Right kidney (tissue), 9 donors: ENCODE data around the gene GCC2.

ENCODE experiments used
- DNase-seq: peaks from one replicate; pipeline ENCODE4 v3.0.0-alpha.2; 2016
- long read RNA-seq, 8 donors: transcript quantifications; one replicate each; lab custom pipeline, GENCODE V29; 2026

GCC2 gene, protein sequence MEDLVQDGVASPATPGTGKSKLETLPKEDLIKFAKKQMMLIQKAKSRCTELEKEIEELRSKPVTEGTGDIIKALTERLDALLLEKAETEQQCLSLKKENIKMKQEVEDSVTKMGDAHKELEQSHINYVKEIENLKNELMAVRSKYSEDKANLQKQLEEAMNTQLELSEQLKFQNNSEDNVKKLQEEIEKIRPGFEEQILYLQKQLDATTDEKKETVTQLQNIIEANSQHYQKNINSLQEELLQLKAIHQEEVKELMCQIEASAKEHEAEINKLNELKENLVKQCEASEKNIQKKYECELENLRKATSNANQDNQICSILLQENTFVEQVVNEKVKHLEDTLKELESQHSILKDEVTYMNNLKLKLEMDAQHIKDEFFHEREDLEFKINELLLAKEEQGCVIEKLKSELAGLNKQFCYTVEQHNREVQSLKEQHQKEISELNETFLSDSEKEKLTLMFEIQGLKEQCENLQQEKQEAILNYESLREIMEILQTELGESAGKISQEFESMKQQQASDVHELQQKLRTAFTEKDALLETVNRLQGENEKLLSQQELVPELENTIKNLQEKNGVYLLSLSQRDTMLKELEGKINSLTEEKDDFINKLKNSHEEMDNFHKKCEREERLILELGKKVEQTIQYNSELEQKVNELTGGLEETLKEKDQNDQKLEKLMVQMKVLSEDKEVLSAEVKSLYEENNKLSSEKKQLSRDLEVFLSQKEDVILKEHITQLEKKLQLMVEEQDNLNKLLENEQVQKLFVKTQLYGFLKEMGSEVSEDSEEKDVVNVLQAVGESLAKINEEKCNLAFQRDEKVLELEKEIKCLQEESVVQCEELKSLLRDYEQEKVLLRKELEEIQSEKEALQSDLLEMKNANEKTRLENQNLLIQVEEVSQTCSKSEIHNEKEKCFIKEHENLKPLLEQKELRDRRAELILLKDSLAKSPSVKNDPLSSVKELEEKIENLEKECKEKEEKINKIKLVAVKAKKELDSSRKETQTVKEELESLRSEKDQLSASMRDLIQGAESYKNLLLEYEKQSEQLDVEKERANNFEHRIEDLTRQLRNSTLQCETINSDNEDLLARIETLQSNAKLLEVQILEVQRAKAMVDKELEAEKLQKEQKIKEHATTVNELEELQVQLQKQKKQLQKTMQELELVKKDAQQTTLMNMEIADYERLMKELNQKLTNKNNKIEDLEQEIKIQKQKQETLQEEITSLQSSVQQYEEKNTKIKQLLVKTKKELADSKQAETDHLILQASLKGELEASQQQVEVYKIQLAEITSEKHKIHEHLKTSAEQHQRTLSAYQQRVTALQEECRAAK (N-terminal part only)
- long read RNA-seq, donor 1, partial matches to known transcripts = 7 of 10 reads
- long read RNA-seq, donor 1, other reads (novel, unspliced or antisense) = 0 of 10 reads
- long read RNA-seq, donor 2, partial matches to known transcripts = 0 of 1 reads
- long read RNA-seq, donor 2, other reads (novel, unspliced or antisense) = 0 of 1 reads
- long read RNA-seq, donor 3, partial matches to known transcripts = 10 of 12 reads
- long read RNA-seq, donor 3, other reads (novel, unspliced or antisense) = 0 of 12 reads
- long read RNA-seq, donor 4, partial matches to known transcripts = 15 of 18 reads
- long read RNA-seq, donor 4, other reads (novel, unspliced or antisense) = 0 of 18 reads
- long read RNA-seq, donor 5, partial matches to known transcripts = 11 of 13 reads
- long read RNA-seq, donor 5, other reads (novel, unspliced or antisense) = 0 of 13 reads
- long read RNA-seq, donor 6, partial matches to known transcripts = 0 of 4 reads
- long read RNA-seq, donor 6, other reads (novel, unspliced or antisense) = 0 of 4 reads
- long read RNA-seq, donor 7, full-length matches to known transcripts = 3 of 17 reads
- long read RNA-seq, donor 7, partial matches to known transcripts = 14 of 17 reads
- long read RNA-seq, donor 7, other reads (novel, unspliced or antisense) = 0 of 17 reads
- long read RNA-seq, donor 8, partial matches to known transcripts = 8 of 10 reads
- long read RNA-seq, donor 8, other reads (novel, unspliced or antisense) = 0 of 10 reads

DNA sequence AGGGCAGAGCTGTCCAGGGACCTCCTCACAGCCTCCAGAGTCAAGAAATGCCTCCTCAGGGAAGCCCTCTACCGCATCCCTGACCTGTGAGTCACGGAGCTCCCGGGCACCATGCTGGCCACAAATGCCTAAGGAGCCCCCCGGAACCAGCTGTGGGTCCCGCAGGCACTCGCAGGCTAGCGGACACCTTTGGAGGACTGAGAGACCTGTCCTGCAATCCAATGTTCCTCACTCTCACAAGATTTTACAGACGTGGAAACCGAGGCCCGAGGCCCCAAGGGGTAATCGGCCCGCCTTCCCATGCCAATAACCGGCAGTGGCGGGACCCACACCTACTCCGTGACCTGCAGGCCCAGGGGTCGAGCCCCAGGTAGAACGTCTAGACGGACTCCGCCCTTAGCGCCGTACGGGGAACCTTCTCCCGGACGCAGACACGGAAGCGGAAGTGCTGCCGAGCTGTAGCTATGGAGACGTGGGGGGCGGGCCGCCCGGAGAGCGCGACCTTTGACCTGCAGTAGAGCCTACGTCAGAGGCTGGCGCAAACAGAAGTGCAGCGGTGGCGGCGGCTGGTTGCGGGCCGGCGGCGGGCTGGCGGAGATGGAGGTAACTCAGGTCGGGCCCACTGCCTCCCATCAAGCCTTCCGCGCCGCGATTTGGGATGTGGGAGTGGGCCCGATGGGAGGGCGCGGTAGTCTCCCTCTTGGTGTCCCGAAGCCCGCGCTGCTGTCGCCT is at the start of gene GCC2:
Gene GCC2, plus strand, starts transcription at position 529 of the 732 bp plus-strand sequence. Its CDS starts 69 bp downstream, at position 598.
- peak; percentile 93 for DNase-seq

DNA sequence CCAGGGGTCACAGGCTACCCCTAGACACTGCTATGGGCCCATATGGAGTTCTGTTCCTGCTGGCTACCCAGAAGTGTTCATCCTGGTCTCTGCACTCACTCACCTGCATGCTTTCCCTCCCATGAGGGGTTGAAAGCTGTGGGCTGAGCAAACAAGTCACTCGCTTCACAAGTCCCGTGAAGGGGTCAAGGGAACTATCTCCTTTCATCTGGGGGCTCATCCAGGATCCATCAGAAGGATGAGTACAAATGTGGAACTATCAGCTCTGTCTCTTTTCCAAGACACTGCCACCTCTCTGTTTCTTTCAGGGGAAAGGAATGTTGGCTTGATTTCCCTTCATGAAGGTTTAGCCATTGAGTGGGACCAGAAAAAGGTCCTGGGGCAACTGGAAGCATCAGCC is 49.5 kb upstream of the GCC2 start:
- DNase-seq = no peak

DNA sequence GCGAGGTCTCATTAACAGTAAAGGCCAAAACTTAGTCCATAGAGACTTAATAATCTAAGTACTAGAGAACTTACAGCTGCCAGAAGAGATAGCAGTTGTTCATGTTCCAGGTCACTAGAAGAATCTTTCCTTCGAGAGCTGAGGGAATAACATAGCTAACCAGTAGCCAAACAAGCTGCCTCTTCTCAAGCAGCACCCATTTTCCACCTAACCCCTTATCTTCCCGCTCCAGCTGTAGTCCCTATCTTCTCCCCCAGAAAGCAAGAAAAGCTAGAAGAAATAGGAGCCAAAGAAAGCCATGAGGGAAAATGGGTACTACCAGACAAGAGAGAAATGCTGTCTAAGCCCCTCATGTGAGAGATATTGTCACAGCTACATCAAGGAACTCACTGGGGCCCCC is 47.2 kb upstream of the GCC2 start:
- no peak for DNase-seq

DNA sequence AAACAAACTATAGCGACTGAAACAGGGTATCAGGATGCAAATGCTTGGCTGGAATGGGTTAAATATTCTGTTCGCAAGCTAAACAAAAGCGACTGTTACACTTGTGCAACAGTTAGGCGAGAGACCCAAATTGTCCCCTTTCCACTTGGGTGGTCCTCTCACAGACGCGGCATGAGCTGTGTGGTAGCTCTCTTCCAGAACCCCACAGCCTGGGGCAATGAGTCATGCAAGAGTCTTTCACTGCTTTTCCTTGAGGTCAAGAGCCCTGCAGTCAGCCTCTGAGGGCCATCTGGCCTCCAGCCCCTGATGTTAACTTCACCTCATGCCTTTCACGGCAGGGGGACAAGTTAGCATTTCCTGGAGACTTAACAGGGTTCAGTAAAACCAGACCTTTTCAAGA is 45.5 kb upstream of the GCC2 start:
- no peak for DNase-seq

DNA sequence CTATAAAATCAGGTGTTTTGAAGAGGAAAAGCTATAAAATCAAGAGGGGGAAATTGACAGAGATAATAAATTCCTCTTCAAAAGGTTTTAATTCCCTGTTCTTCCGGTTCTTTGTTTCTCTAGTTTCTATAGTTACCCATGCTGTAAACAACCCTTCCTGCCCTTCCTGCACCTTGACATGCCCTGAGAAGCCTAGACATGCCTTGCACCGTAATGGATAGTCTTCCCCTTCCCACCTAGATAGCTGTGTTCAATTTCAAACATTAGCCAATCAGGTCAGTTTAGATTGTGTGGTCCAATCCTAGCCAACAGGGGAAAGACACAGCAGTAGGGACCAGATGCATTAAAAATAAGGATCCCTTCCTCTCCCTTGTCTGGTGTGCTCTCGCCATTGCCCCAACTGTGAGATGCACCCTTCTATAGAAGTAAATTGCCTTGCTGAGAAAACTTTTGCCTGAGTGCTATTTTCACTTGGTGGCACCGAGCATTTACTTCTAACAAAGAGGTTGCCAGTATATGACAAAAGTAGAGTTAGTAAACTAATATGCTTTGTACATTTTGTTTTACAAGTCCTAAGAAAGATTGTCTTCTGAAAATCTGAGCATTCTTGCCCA is 44.1 kb upstream of the GCC2 start:
- DNase-seq = no peak

DNA sequence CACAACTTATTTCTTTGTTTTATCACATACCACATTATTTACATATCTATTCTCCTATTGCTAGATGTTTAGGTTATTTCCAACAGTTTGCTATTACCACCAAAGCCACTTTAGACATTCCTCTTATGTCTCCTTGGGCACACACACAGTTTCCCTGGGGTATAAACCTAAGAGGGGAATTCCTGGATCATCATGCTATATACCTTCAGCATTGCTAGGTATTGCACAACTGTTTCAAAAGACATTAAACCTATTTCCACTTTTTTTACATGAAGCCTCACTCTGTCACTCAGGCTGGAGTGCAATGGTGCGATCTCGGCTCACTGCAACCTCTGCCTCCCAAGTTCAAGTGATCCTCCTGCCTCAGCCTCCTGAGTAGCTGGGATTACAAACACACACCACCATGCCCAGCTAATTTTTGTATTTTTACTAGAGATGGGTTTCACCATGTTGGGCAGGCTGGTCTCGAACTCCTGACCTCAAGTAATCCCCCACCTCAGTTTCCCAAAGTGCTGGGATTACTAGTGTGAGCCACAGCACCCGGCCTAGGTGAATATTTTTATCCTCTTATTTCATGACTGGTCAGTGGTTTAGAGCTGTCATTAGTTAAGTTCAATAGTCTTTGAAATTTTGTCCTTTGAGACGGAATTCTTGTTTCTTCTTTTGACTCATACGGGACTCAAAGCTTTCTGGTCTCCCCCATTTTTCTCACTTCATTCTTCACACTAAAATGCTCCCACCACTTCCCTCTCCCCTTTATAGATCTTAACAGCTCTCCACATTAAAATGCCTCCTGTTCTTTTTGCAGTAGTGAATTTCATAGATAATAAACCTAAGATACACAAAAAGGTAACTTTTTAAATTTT is 40.9 kb upstream of the GCC2 start:
- DNase-seq = no peak

DNA sequence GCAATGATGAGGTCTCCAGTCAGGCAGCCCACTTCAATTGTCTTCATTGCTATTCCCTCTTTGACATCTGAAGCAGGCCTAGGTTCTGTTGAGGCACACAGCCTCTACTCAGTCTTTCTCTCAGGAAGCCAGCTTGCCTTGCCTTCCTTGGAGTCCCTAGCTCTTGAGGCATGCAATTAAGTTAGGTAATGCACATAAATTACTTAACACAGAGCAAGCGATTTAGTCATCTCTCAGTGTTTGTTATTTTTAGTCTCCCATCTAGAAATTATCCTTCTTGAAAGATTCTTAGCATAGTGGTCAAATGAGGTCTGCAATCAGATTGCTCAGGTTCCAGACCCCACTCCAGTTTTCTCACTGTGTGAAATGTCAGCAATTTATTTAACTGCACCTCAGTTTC is 39.2 kb upstream of the GCC2 start:
- DNase-seq = no peak

DNA sequence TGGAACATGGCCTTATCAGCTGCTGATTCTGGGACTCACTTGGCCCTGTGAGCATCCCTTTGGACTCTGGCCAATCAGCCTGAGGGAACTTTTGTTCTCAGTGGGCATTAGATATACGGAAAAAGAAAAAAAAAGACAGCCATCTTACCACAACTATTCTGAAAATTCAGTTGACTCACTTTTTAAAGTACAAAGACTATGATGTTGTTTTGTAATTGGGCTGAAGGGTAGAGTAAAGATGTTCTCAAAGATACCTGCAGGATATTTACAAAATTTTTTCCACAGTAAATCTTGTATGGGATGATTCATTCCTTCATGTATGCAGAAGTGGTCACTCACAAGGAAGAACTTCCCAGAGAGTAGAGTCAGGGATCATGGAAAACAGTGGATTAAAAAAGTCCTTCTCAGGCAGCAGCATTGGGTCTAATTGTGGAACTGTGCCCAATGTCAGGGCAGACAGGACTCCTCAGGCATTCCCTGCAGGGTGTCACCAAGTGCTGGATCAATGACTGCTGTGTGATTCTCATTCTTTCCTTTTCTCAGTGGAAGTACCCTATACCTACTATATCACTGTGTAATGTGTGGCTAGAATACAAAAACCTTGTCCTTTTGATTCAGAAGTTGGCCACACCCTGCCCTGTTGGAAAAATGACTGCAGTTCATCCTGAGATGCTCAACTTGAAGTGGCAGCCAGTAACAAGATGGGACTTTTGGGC is 35.9 kb upstream of the GCC2 start:
- no peak for DNase-seq

DNA sequence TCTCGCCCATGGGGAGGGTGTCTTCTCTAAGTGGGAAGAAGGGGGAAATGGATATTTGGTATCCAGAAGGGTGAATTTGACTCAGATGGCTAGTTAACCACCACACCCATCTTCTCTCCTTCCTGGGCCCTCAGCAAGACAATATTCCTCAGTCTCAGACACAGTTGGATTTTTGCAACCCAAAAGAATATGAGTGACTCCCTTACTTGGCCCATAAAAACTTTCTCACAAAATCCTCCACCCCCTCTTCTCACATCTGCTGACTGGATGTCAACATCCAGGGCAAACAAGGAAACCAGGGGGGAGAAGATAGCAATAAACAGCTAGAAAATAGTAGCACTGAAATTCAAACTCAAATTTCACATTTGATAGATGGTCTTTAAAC is 35.3 kb upstream of the GCC2 start:
- DNase-seq = no peak

DNA sequence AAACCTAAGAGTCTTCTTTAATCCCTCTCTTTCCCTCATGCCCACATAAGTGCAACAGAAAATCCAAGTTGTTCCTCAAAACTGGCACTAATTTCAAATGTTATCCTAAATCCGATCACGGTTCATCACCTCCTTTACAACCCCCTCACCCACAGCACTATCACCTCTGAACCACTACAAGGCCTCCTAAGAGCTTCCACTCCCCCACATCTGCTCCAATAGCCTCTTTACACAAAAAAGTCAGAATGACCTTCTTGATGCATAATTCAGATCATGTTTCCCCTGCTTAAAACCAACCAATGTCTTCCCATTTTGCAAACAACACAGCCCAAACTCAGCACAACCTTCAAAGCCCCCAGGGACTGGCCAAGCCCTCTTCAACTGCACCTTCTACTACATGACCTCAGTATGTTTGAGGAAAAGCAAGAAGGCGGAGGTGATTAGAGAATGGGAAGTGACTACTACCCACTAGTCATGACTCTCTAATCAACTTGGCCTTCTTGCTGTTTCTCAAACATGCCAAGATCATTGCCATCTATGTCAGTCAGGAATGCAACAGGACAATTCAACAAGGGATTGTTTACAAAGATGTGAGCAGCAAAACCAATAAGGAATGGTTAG is 34.6 kb upstream of the GCC2 start:
- no peak for DNase-seq

DNA sequence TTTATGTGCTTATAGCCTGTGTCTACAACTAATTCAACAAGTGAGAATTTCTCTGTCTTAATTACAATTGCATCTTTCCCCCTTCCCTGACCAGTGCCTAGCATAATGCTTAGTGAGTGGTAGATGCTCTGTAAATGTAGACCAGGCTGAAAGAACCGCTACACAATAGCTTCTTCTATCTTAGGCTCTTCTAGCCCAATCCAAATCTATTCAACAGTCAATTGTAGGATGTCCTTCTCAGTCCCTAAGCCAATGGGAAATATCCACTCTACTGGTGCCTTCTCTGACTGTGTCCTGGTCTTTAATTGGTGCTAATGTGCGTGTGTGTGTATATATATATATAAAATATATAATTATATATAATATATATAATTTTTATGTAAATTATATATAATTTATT is 34.1 kb upstream of the GCC2 start:
- DNase-seq = no peak

DNA sequence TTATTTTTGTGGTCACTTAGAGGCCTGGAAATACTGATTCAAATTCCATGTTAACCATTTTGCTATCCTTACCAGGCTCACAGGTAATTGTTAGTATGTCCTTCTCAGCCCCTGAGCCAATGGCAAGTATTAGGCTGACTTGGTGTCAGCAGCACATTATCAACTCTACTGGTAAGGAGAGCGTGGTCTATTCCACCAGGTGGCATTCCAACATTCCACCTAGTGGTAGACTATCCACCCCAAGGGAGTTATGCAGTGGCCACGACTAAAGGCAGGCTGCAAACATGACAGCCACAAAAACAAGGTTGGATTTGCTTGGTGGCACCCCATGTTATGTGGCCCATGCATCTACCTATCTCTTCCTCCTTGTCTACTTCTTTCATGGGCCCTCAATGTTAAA is 31.8 kb upstream of the GCC2 start:
- no peak for DNase-seq

DNA sequence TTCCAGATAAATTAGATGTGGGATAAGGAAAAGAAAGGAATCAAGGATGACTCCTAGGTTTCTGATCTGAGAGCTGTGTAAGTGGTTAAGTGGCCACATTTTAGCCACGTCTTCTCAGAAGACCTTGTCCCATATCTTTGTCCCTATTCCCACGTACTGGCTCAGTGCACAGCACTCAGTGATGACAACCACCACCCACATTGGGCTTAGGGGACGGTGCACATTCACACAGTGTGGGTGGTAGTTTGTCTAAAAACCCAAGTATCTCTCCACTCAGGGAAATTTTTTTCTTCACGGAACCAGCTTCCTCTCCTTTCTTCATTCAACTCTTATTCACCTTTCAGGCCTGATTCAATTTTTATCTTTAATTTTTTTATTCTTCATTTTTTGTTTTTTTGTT is 30.6 kb upstream of the GCC2 start:
- DNase-seq = no peak

DNA sequence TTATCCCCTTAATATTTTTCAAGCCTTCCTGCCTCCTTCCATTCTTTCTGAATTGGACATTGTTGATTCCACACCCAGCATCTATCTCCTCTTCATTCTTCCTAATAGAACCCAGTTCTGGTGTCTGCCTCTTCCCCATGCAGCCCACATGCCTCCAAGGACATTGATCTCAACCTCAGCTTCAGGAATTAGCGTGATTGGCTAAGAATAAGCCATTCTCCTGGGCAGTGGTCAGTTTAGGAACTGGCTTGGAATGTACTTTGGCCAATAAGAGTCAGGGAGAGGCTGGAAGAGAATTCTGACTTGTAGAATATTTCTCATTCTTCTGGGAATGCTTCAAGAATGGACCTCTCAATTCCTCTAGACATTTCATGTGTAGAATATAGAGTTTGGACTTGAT is 25.9 kb upstream of the GCC2 start:
- no peak for DNase-seq

DNA sequence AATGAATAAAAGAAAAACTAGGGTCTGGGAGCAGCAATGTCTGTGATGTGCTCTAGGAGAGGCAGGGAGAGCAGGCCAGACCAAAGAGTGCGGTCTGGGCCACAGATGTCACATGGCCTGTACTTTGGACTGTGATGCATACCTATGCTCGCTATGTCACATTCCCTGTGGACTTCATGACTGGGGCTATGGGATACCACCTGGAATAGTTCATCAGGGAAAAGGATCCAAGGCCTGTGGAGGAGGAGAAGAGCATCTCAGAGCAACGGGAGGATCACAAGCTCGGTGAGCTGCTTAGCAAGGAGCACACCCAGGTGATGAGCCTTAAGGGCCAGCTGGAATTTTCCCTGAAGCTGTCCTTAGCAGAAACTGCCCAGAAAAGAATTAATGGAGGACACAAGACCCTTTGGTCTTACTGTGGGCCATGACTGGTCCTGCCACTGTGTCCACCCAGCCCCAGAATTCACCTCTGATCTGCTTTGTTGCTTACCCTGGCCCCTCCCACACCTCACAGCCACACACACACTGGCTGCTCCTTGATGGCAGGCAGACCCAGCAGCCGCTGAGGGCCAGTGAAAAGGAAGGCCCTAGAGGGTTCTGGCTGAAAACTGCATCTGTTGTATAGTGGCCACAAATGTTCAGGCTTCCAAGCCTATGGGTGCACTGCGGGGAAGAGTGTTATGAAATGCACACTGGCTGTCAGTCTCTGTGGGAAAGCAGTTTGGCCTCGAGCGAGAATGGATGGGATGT is 25.3 kb upstream of the GCC2 start:
- DNase-seq = no peak

DNA sequence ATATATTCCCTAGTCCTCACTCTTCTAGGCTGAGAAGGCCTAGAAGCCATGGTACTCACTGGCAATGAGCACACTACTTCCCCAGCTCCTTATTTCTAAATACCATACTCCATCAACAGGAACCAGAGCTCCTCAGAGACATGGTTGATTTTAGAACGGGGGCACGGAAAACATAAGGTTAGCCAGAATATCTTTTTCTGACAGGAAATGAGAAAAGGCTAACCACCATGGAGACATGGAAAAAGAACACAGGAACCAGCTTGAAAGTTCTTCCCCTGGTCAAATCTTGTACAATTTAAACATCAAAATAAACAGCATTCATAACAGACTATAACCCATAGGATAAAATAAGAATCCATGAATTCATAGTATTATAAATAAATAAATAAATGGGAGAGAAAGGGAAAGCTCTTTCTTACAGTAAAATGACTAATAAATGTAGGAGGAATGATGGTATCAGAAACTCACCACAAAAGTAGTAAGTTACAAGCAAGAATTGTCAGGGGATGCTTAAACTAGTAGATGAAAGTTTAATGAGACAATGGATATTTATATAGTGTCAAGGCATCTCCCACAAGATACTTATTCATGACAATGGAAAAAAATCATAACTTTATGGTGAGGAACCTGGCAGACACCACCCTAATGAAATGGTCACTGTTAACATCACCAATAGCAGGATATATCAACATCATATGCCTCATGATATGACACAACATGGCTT is 20.6 kb upstream of the GCC2 start:
- DNase-seq = no peak
